ENCODE measurements around the gene MLH3.

- TF ChIP-seq, protein P1, sequence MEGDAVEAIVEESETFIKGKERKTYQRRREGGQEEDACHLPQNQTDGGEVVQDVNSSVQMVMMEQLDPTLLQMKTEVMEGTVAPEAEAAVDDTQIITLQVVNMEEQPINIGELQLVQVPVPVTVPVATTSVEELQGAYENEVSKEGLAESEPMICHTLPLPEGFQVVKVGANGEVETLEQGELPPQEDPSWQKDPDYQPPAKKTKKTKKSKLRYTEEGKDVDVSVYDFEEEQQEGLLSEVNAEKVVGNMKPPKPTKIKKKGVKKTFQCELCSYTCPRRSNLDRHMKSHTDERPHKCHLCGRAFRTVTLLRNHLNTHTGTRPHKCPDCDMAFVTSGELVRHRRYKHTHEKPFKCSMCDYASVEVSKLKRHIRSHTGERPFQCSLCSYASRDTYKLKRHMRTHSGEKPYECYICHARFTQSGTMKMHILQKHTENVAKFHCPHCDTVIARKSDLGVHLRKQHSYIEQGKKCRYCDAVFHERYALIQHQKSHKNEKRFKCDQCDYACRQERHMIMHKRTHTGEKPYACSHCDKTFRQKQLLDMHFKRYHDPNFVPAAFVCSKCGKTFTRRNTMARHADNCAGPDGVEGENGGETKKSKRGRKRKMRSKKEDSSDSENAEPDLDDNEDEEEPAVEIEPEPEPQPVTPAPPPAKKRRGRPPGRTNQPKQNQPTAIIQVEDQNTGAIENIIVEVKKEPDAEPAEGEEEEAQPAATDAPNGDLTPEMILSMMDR (IDR thresholded peaks at IDR 0.05; ENCODE audit: low read depth, low read length, missing input control) = no peak
- TF ChIP-seq, protein P2, sequence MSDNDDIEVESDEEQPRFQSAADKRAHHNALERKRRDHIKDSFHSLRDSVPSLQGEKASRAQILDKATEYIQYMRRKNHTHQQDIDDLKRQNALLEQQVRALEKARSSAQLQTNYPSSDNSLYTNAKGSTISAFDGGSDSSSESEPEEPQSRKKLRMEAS (IDR thresholded peaks at IDR 0.05) = no peak
- TF ChIP-seq SP1 (IDR thresholded peaks at IDR 0.05) (no peak), JUND (IDR thresholded peaks at IDR 0.05) (no peak), TAF1 (conservative IDR thresholded peaks at IDR 0.05) (no peak)
Measured at GRCh38 chr14:75005357-75005756, 45.9 kb downstream of the MLH3 start.

Measured in liver (tissue), 3 donors.